DOHH2 (cell line): Measurements from ENCODE around the gene ZDHHC18.

Experiments
- EZH2phosphoT487 ChIP-seq: fragments of 200-600 bp; sonication (generic); IDR thresholded peaks from 2 replicates; pipeline ENCODE4 v1.6.1; 2017; ENCODE audit warnings: borderline replicate concordance, mild to moderate bottlenecking, antibody characterized with exemption, low read length, moderate library complexity, mixed read lengths
- TF ChIP-seq, protein P1 (sequence below): fragments of 200-600 bp; sonication (generic); IDR thresholded peaks from one replicate; pipeline ENCODE4 v1.5.1; 2014; ENCODE audit warnings: antibody characterized with exemption, mild to moderate bottlenecking, low read depth, low read length; ENCODE audit not compliant: poor library complexity, severe bottlenecking

DNA sequence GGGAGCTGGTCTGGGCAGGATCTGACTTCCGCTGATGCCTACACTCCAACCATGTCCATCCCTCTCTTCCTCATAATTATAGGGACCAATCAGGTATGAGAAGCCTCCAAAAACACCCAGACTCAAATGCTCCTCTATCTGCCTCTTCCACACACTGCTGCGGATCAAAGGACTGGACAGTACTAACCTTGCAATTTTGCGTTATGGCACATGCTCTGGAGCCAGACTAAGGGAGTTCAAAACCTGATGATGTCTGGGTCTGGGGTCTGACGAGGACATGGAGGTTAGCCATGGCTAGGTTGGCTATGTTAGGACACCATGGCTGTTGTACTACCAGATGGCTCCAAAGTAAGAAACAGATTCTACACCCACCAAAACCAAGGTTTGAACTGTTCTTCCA, 53.3 kb downstream of the ZDHHC18 start:
- TF ChIP-seq, protein P1, sequence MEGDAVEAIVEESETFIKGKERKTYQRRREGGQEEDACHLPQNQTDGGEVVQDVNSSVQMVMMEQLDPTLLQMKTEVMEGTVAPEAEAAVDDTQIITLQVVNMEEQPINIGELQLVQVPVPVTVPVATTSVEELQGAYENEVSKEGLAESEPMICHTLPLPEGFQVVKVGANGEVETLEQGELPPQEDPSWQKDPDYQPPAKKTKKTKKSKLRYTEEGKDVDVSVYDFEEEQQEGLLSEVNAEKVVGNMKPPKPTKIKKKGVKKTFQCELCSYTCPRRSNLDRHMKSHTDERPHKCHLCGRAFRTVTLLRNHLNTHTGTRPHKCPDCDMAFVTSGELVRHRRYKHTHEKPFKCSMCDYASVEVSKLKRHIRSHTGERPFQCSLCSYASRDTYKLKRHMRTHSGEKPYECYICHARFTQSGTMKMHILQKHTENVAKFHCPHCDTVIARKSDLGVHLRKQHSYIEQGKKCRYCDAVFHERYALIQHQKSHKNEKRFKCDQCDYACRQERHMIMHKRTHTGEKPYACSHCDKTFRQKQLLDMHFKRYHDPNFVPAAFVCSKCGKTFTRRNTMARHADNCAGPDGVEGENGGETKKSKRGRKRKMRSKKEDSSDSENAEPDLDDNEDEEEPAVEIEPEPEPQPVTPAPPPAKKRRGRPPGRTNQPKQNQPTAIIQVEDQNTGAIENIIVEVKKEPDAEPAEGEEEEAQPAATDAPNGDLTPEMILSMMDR: no peak
- no peak for TF ChIP-seq EZH2phosphoT487
